Calu3 (cell line): ENCODE measurements around the gene PCP4. TPM values are rescaled to one million over a fixed set of nuclear protein-coding genes. Genes with fewer than 3 reads are reported as not detected.

Experiments
- BruUV-seq: library from RNA; stranded (reverse); fragments of 400-500 nt; replicated peaks from 2 replicates; lab custom pipeline; 2021; lab: Mats Ljungman, UMichigan
- CTCF ChIA-PET: fragments of 300-600 bp; sonication (Branson Sonifier 250); formaldehyde crosslinking; loops from one replicate; lab custom pipeline; 2022; ENCODE audit warnings: antibody characterized with exemption; lab: Charles Lee
- DNase-seq: peaks from one replicate; pipeline ENCODE4 v3.0.0; 2022
- H3K27ac Mint-ChIP-seq: one replicate; pipeline ENCODE4 v1.8.0; 2022; ENCODE audit warnings: mixed read lengths; ENCODE audit not compliant: unreplicated experiment
- H3K27me3 Mint-ChIP-seq: one replicate; pipeline ENCODE4 v1.8.0; 2022; ENCODE audit warnings: mixed read lengths; ENCODE audit not compliant: unreplicated experiment
- H3K36me3 Mint-ChIP-seq: one replicate; pipeline ENCODE4 v1.8.0; 2022; ENCODE audit warnings: mild to moderate bottlenecking, moderate library complexity, mixed read lengths; ENCODE audit not compliant: insufficient read depth, unreplicated experiment
- H3K4me1 Mint-ChIP-seq: one replicate; pipeline ENCODE4 v1.8.0; 2022; ENCODE audit warnings: mild to moderate bottlenecking, low read depth, mixed read lengths; ENCODE audit not compliant: unreplicated experiment
- H3K4me3 Mint-ChIP-seq: one replicate; pipeline ENCODE4 v1.8.0; 2022; ENCODE audit warnings: mild to moderate bottlenecking, low read depth, moderate library complexity, mixed read lengths; ENCODE audit not compliant: unreplicated experiment
- H3K9me3 Mint-ChIP-seq: one replicate; pipeline ENCODE4 v1.8.0; 2022; ENCODE audit warnings: low read depth, mixed read lengths; ENCODE audit not compliant: unreplicated experiment
- intact Hi-C: fragments of 100-400 bp; cut with micrococcal nuclease; formaldehyde crosslinking; loops from one replicate; pipeline ENCODE4 v1.10.0; 2022; ENCODE audit not compliant: unreplicated experiment
- total RNA-seq: library from RNA; stranded (reverse); gene quantifications from 2 replicates; pipeline ENCODE4 v1.2.3, GENCODE V29; 2022
- TF ChIP-seq, protein P1 (sequence below): fragments of 200-600 bp; IDR thresholded peaks from one replicate; pipeline ENCODE4 v1.8.0; 2022; ENCODE audit warnings: antibody characterized with exemption; ENCODE audit not compliant: unreplicated experiment

PCP4 gene
- total RNA-seq, 1 experiment from 2014 or later, result not detected

DNA sequence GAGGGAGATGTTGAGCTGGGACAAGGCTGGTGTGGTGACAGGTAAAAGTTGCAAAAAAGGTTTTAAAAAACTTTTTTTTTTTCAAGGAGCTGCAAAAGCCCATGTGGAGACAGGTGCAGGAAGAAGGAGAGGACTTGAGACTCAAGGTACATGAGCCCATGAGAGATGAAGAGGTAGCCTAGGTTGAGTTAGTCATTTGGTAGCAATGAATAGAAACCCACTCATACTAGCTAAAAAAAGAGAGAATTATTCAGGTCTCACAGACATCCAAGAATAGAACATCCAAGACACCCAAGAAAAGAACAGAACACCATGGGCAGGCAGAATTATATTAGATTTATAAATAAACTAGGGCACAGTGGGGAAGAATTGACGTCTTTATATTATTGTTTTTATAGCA is 65.1 kb downstream of the PCP4 start:
- no peaks in the 10 kb centered on the region for H3K4me1 Mint-ChIP-seq
- no peak overlapping the region for H3K27ac Mint-ChIP-seq
- no peak overlapping the region for H3K4me3 Mint-ChIP-seq
- TF ChIP-seq, protein P1, sequence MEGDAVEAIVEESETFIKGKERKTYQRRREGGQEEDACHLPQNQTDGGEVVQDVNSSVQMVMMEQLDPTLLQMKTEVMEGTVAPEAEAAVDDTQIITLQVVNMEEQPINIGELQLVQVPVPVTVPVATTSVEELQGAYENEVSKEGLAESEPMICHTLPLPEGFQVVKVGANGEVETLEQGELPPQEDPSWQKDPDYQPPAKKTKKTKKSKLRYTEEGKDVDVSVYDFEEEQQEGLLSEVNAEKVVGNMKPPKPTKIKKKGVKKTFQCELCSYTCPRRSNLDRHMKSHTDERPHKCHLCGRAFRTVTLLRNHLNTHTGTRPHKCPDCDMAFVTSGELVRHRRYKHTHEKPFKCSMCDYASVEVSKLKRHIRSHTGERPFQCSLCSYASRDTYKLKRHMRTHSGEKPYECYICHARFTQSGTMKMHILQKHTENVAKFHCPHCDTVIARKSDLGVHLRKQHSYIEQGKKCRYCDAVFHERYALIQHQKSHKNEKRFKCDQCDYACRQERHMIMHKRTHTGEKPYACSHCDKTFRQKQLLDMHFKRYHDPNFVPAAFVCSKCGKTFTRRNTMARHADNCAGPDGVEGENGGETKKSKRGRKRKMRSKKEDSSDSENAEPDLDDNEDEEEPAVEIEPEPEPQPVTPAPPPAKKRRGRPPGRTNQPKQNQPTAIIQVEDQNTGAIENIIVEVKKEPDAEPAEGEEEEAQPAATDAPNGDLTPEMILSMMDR, result no peak
- CTCF ChIA-PET, result no interaction called here
- H3K36me3 Mint-ChIP-seq, result no peaks in the 10 kb centered on the region
- peaks cover 40% of the 10 kb centered on the region for H3K27me3 Mint-ChIP-seq
- no peaks in the 10 kb centered on the region for H3K9me3 Mint-ChIP-seq
- DNase-seq, result no peak
- intact Hi-C loops, result no loop called here
- BruUV-seq, result no TSS peak

DNA sequence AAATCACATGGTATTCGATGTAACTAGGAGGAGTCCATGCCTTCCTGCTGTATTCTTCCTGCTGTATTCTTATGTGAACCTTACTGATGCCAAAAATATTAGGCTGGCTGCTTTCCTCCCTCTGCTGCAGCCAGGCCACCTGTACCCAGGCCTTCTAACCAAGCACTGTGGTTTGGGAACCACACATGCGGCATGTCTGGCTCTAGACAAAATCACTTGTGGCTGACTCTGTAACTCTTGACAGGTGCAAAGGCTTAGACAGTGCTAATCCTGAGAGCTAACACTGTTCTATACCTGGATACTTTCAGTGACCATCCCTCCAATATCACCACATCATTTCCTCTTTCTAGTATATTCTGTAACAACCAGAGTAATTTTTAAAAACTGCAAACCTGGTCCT is 67.7 kb downstream of the PCP4 start:
- DNase-seq, result no peak
- Mint-ChIP-seq H3K27ac (no peak overlapping the region), H3K9me3 (no peaks in the 10 kb centered on the region), H3K27me3 (peaks cover 22% of the 10 kb centered on the region), H3K4me3 (no peak overlapping the region), H3K36me3 (no peaks in the 10 kb centered on the region), H3K4me1 (no peaks in the 10 kb centered on the region)
- BruUV-seq, result no TSS peak
- TF ChIP-seq, protein P1, result no peak
- CTCF ChIA-PET, result no interaction called here
- intact Hi-C loops, result no loop called here

DNA sequence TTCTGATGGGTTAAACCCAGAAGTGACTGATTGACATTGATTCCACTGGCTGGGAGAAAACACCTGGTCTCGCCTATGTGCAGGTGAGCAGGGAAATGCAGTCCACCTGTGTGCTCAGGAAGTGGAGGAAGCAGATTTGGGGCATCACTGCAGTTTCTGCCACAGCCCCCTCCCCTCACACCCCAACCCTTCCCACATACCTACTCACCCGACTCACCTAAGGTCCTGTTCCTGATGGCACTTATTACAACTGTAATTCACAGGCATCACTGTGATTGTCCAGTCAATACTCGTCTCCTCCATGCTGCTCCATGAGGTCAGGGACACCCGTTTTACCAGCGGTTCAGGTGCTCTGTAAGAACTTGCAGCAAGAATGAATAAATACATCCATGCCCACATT is 68.5 kb downstream of the PCP4 start:
- Mint-ChIP-seq H3K4me1 (no peaks in the 10 kb centered on the region), H3K27me3 (peaks cover 16% of the 10 kb centered on the region), H3K9me3 (no peaks in the 10 kb centered on the region), H3K4me3 (no peak overlapping the region), H3K27ac (no peak overlapping the region), H3K36me3 (no peaks in the 10 kb centered on the region)
- no TSS peak for BruUV-seq
- DNase-seq, result no peak
- intact Hi-C loops, result no loop called here
- CTCF ChIA-PET, result no interaction called here
- TF ChIP-seq, protein P1, result no peak

DNA sequence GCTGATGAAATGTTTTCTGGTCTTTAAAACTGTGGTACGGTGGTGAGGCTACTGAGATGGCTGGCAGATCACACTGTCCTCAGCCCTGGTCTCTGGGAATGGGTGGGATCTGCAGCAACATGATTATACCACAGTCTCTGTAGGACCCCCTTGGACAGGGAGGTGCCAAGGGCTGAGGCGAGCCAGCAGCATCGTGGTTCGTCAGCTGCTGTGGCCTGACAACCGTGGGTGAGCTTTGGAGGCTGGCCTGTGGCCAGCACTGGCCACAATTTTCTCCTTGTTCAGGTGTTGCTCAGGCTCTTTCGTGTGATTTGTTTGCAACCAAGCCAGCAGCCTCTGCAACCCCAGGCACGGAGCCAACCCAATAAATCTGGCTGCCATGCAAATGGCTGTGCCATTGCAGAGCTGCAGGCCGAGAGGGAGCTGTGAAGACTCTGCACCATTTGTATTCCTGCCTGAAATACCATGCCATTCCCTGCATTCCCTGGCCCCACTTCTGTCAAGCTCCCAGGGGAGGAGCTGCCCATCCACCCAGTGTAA is 70.9 kb downstream of the PCP4 start:
- no peak overlapping the region for H3K27ac Mint-ChIP-seq
- intact Hi-C loops, result no loop called here
- peaks cover 16% of the 10 kb centered on the region for H3K27me3 Mint-ChIP-seq
- no peaks in the 10 kb centered on the region for H3K36me3 Mint-ChIP-seq
- DNase-seq, result no peak
- TF ChIP-seq, protein P1, result no peak
- CTCF ChIA-PET, result no interaction called here
- no peaks in the 10 kb centered on the region for H3K9me3 Mint-ChIP-seq
- BruUV-seq, result no TSS peak
- no peak overlapping the region for H3K4me3 Mint-ChIP-seq
- no peaks in the 10 kb centered on the region for H3K4me1 Mint-ChIP-seq
